Choroid plexus epithelial cell (primary cell): ENCODE results near the gene AMT.

Experiments
- DNase-seq: peaks from one replicate; pipeline ENCODE4 v3.0.0-alpha.2; 2010; ENCODE audit warnings: low read depth
- H3K4me3 ChIP-seq: 2 replicates; pipeline ENCODE4 v1.5.1; 2011; ENCODE audit warnings: low read depth, mild to moderate bottlenecking, control low read depth, low read length, moderate library complexity
- CTCF ChIP-seq: conservative IDR thresholded peaks from 2 replicates; pipeline ENCODE4 v1.5.1; 2011; ENCODE audit warnings: low read depth, mild to moderate bottlenecking, control low read depth, inconsistent platforms, low read length, moderate library complexity

Gene AMT

GRCh38 chr3:49465270-49466034 is 43.2 kb upstream of the AMT start:
- no peak for DNase-seq
- no peak for TF ChIP-seq CTCF

GRCh38 chr3:49462222-49462621 is 39.9 kb upstream of the AMT start:
- DNase-seq: no peak
- no peak overlapping the region for H3K4me3 ChIP-seq
- TF ChIP-seq CTCF: no peak

More at GRCh38 chr3:49465270-49466034, 43.2 kb upstream of the AMT start:
- H3K4me3 ChIP-seq: no peak overlapping the region

GRCh38 chr3:49461443-49462171 is 39.3 kb upstream of the AMT start:
- H3K4me3 ChIP-seq: no peak overlapping the region
- TF ChIP-seq CTCF: no peak
- peak; percentile 63 for DNase-seq

GRCh38 chr3:49460956-49461355 is 38.7 kb upstream of the AMT start:
- TF ChIP-seq CTCF: no peak
- no peak overlapping the region for H3K4me3 ChIP-seq
- DNase-seq: no peak

GRCh38 chr3:49460188-49460890 is 38.1 kb upstream of the AMT start:
- no peak overlapping the region for H3K4me3 ChIP-seq

GRCh38 chr3:49456466-49456865 is 34.2 kb upstream of the AMT start:
- H3K4me3 ChIP-seq: no peak overlapping the region
- no peak for TF ChIP-seq CTCF
- DNase-seq: peak; percentile 15

More at GRCh38 chr3:49460188-49460890, 38.1 kb upstream of the AMT start:
- no peak for DNase-seq
- TF ChIP-seq CTCF: no peak
